Immature natural killer cell (primary cell): ENCODE results near the gene PCNX3. TPM values are rescaled to one million over a fixed set of nuclear protein-coding genes. Genes with fewer than 3 reads are reported as not detected.

ENCODE experiments used
- DNase-seq, 3 donors: peaks; one replicate each; pipeline ENCODE4 v3.0.0; 2022; ENCODE audit warnings: mixed read lengths in 1 of 3
- H3K27ac Mint-ChIP-seq, 6 donors: one replicate each; pipeline ENCODE4 v1.8.0; 2020; ENCODE audit warnings: mixed read lengths in 6 of 6, mild to moderate bottlenecking in 5 of 6, inconsistent platforms in 4 of 6, moderate library complexity in 3 of 6
- H3K27me3 Mint-ChIP-seq, 3 donors: one replicate each; pipeline ENCODE4 v1.8.0; 2020 to 2021; ENCODE audit warnings: low read depth in 3 of 3, mild to moderate bottlenecking in 3 of 3, mixed read lengths in 3 of 3, moderate library complexity in 3 of 3, inconsistent platforms in 1 of 3
- H3K36me3 Mint-ChIP-seq, 3 donors: one replicate each; pipeline ENCODE4 v1.8.0; 2020; ENCODE audit warnings: mixed read lengths in 3 of 3, inconsistent platforms in 2 of 3, mild to moderate bottlenecking in 2 of 3
- H3K4me1 Mint-ChIP-seq, 2 donors: one replicate each; pipeline ENCODE4 v1.8.0; 2020; ENCODE audit warnings: inconsistent platforms in 2 of 2, mild to moderate bottlenecking in 2 of 2, mixed read lengths in 2 of 2, moderate library complexity in 1 of 2
- H3K4me3 Mint-ChIP-seq, 5 donors: one replicate each; pipeline ENCODE4 v1.8.0; 2020; ENCODE audit warnings: mild to moderate bottlenecking in 5 of 5, mixed read lengths in 5 of 5, inconsistent platforms in 3 of 5, moderate library complexity in 3 of 5
- H3K9me3 Mint-ChIP-seq, 6 donors: one replicate each; pipeline ENCODE4 v1.8.0; 2020; ENCODE audit warnings: mild to moderate bottlenecking in 6 of 6, mixed read lengths in 6 of 6, inconsistent platforms in 4 of 6, moderate library complexity in 3 of 6
- polyA plus RNA-seq, 3 donors: library from polyadenylated mRNA; unstranded; fragments of 300-500 nt; fragmentation: Illumina TruSeq; gene quantifications; one replicate each; pipeline ENCODE4 v1.2.3, GENCODE V29; 2021

PCNX3 gene
- polyA plus RNA-seq, 3 donors from 2014 or later: 0.14 to 11.7 (median 0.89) TPM

DNA sequence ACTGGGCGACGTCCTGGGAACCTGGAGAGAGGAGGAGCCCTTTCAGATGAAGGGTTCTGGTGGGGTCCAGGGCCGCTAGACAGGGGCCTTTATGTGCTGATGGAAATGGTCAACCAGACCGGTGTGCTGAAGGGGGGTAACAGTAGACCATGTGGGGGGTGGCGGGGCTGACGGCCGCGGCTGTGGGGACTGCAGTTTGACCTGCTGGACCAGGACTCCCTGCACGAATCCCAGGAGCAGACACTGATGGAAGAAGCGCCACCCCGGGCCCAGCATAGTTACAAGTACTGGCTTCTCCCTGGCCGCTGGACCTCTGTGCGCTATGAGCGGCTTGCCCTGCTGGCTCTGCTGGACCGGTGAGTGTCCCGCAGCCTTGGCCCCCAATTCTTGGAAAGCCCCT is 6.4 kb downstream of the PCNX3 start:
- Mint-ChIP-seq H3K4me3 (no peak overlapping the region), H3K4me1 (peaks cover 14 to 28% of the 10 kb centered on the region in 2 donors), H3K27me3 (peaks cover 0 to 8% (median 2%) of the 10 kb centered on the region in 3 donors), H3K27ac (peak overlapping the region in 1 of 6 donors; percentile 34), H3K36me3 (peaks cover 0 to 9% (median 0%) of the 10 kb centered on the region in 3 donors), H3K9me3 (no peaks in the 10 kb centered on the region)
- DNase-seq: no peak

DNA sequence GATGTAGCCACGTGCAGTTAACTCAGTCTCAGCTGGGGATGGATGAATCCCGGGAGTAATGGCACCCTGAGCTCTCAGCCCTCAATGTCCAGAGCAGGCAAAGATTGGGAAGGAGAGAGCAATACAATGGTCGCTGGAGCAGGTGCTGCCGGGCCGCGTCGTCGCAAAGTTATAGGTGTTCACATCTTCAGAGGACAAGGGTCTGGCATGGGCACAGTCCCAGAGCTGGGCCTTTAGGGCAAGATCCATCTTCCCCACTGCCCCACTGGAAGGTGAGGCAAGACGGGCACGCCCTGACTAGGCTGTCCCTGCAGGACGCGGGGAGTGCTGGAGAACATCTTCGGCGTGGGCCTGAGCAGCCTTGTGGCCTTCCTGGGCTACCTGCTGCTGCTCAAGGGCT is 7.6 kb downstream of the PCNX3 start:
- Mint-ChIP-seq H3K9me3 (no peaks in the 10 kb centered on the region), H3K4me1 (peaks cover 7 to 21% of the 10 kb centered on the region in 2 donors), H3K27me3 (peaks cover 0 to 8% (median 2%) of the 10 kb centered on the region in 3 donors), H3K36me3 (peaks cover 0 to 9% (median 0%) of the 10 kb centered on the region in 3 donors), H3K27ac (peak overlapping the region in 1 of 6 donors; percentile 9), H3K4me3 (no peak overlapping the region)
- no peak for DNase-seq

DNA sequence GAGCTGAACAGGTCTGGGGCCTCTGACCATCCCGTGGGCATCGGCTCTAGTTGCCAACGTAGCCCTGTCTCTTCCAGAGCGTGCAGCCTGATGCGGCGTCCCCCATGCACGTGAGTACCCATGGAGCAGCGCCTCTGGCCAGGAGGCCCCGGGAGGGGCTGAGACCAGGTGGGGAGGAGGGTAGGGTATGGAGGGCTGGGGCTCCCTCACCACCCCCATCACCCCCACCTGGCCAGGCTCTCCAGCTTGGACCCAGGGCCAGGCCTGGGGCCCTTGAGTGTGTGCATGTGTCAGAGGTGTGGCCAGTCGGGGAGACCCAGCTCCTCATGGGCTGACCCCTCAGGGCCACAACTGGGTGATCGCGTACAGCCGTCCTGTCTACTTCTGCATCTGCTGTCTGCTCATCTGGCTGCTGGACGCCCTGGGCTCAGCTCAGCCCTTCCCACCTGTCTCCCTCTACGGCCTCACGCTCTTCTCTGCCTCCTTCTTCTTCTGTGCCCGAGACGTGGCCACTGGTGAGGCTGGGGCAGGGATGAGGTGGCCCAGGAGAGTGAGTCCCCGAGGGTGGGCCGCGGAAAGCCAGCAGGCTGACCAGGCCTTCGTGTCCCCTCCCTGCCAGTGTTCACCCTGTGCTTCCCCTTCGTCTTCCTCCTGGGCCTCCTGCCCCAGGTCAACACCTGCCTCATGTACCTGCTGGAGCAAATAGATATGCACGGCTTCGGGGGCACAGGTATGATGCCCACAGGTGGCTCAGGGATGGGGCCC is 8.5 kb downstream of the PCNX3 start:
- peak overlapping the region in 2 of 6 donors; percentile 29 to 65 for H3K27ac Mint-ChIP-seq
- peaks cover 0 to 9% (median 0%) of the 10 kb centered on the region in 3 donors for H3K36me3 Mint-ChIP-seq
- H3K9me3 Mint-ChIP-seq: no peaks in the 10 kb centered on the region
- DNase-seq: no peak
- no peak overlapping the region for H3K4me3 Mint-ChIP-seq
- H3K27me3 Mint-ChIP-seq: peaks cover 0 to 8% (median 2%) of the 10 kb centered on the region in 3 donors
- peaks cover 7 to 20% of the 10 kb centered on the region in 2 donors for H3K4me1 Mint-ChIP-seq

DNA sequence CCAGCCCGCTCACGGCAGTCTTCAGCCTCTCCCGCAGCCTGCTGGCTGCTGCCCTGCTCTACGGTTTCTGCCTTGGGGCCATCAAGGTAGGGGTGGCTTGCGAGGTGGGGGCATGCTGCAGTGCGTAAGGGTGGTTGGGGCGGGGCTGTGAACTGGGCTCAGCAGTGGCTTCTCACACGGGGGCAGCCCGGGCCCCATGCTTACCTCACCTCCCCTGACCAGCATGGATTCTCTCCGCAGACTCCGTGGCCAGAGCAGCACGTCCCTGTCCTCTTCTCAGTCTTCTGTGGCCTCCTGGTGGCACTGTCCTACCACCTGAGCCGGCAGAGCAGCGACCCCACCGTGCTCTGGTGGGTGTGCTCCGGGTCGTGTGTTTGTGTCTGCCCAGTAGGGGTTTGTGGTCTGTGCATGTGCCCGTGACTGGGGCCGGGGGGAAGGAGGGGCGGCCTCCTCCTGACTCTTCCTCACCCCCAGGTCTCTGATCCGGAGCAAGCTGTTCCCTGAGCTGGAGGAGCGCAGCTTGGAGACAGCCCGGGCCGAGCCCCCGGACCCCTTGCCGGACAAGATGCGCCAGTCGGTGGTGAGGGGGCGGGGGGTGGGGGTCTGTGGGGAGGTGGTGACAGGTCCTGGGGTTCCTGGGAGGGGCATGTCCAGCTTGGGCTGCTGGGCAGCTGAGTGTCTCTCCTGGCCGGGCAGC is 9.5 kb downstream of the PCNX3 start:
- no peaks in the 10 kb centered on the region for H3K9me3 Mint-ChIP-seq
- H3K4me3 Mint-ChIP-seq: no peak overlapping the region

DNA sequence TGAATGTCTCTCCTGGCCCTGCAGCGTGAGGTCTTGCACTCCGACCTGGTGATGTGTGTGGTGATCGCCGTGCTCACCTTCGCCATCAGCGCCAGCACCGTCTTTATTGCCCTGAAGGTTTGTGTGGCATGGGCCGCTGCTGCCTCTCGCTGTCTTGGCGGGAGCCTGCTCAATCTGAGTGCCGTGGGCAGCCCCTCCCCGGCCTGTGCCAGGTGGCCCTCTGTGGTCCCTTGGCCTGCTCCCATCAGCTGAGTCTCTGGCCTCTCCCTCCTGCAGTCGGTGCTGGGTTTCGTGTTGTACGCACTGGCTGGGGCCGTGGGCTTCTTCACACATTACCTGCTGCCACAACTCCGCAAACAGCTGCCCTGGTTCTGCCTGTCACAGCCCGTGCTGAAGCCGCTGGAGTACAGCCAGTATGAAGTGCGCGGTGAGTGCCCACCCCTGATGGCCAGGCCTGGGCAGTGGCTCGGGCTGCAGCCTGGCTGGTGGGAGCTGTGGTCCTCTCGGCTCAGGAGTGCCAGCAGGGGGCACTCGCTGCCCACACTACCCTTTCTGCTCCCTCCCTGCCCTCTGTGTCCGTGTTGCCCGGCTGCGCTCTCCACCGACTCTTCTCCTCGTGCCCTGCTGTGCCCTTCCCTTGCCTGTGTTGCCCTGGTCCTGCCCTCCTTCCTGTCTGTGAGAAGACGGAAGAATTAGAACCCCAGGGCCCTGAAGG is 10.2 kb downstream of the PCNX3 start:
- Mint-ChIP-seq H3K27me3 (peaks cover 0 to 8% (median 2%) of the 10 kb centered on the region in 3 donors), H3K9me3 (no peaks in the 10 kb centered on the region), H3K4me1 (peaks cover 7 to 18% of the 10 kb centered on the region in 2 donors), H3K36me3 (peaks cover 0 to 9% (median 0%) of the 10 kb centered on the region in 3 donors), H3K27ac (peak overlapping the region; percentile 23 to 79 (median 40)), H3K4me3 (peak overlapping the region in 2 of 5 donors; percentile 20 to 32)
- peak; percentile 72 to 79 (median 76) for DNase-seq

More for the DNA sequence above, 9.5 kb downstream of the PCNX3 start:
- Mint-ChIP-seq H3K27ac (no peak overlapping the region), H3K27me3 (peaks cover 0 to 8% (median 2%) of the 10 kb centered on the region in 3 donors), H3K4me1 (peaks cover 7 to 18% of the 10 kb centered on the region in 2 donors), H3K36me3 (peaks cover 0 to 9% (median 0%) of the 10 kb centered on the region in 3 donors)
- DNase-seq: no peak

DNA sequence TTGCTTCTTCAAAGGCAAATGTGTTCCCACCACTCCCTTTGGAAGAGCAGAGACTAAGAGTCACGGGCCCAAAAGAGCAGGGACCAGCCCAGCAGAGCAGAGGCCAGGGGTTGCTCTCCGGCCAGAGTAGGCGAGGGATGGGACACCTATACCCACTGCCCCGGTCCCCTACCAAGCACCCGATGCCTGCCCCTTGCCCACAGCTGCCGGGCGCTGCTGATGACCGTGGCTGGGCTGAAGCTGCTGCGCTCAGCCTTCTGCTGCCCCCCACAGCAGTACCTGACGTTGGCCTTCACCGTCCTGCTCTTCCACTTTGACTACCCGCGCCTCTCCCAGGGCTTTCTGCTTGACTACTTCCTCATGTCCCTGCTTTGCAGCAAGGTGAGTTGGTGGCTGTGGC is 11.6 kb downstream of the PCNX3 start:
- Mint-ChIP-seq H3K36me3 (peaks cover 0 to 8% (median 0%) of the 10 kb centered on the region in 3 donors), H3K4me3 (no peak overlapping the region), H3K9me3 (no peaks in the 10 kb centered on the region), H3K27me3 (peaks cover 0 to 8% (median 1%) of the 10 kb centered on the region in 3 donors), H3K4me1 (peaks cover 7 to 13% of the 10 kb centered on the region in 2 donors), H3K27ac (peak overlapping the region in 1 of 6 donors; percentile 48)
- no peak for DNase-seq

DNA sequence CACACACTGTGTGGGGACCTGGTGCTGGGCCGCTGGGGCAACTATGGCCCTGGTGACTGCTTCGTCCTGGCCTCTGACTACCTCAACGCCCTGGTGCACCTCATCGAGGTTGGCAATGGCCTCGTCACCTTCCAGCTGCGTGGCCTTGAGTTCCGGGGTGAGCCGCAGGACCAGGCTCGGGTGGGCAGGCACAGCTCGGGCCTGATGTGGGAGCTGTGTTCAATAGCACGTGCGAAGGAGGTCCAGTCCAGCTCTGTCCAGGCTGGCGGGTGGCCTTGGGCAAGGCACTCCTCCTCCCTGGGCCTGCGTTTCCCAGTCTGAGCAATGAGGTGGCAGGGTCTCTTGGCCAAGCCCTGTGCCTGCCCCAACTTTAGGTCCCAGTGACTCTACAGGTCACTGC is 14.0 kb downstream of the PCNX3 start:
- Mint-ChIP-seq H3K27me3 (peaks cover 0 to 5% (median 0%) of the 10 kb centered on the region in 3 donors), H3K27ac (no peak overlapping the region), H3K4me1 (peaks cover 22 to 26% of the 10 kb centered on the region in 2 donors), H3K4me3 (no peak overlapping the region), H3K36me3 (peaks cover 0 to 7% (median 0%) of the 10 kb centered on the region in 3 donors), H3K9me3 (no peaks in the 10 kb centered on the region)
- DNase-seq: no peak

DNA sequence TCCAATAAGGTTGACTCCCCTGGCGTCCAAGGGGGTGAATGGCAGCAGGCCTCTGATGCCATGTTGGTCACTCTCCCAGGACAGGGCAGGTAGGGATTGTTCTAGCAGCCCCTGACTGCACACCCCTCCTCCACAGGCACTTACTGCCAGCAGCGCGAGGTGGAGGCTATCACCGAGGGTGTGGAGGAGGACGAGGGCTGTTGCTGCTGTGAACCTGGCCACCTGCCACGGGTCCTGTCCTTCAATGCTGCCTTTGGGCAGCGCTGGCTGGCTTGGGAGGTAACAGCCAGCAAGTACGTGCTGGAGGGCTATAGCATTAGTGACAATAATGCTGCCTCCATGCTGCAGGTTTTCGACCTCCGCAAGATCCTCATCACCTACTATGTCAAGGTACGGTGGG is 14.6 kb downstream of the PCNX3 start:
- H3K36me3 Mint-ChIP-seq: peaks cover 0 to 7% (median 0%) of the 10 kb centered on the region in 3 donors
- no peaks in the 10 kb centered on the region for H3K27me3 Mint-ChIP-seq
- H3K4me3 Mint-ChIP-seq: no peak overlapping the region
- H3K9me3 Mint-ChIP-seq: no peaks in the 10 kb centered on the region
- H3K4me1 Mint-ChIP-seq: peaks cover 27 to 30% of the 10 kb centered on the region in 2 donors
- DNase-seq: no peak
- no peak overlapping the region for H3K27ac Mint-ChIP-seq

DNA sequence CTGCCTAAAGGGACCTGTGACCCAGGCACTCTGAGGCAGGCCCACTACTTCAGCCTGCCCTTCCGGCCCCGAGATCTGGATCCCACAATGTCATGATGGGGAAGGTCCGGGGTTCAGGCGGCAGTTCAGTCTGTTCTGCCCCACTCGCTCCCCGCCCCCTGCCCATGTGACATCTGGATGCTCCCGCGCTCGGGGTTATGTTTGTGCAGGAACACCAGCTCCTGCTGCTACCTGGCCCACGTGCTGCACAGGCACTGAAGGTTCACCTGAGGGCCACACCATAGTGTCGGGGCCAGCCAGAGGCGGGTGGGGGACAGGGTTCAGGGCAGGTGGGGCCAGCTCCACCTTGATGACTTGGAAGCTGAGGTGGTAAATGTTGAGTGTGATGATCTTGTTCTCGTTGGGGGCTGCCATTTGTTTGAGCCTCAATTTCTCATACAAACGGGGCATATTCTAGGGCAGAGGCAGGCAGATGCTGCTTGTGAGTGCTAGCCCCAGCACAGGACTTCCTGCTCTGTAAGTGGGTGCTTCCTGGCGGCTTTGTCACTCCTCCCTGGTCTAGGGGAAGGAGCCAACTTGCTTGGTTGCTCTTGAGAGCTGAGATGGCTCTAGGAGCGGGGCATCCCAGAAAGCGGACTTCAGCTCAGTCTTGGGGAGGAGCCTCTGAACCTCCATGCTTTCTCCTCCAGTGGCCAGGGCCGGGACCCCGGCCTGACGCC is 18.0 kb downstream of the PCNX3 start:
- Mint-ChIP-seq H3K9me3 (no peaks in the 10 kb centered on the region), H3K27me3 (peaks cover 7 to 13% (median 9%) of the 10 kb centered on the region in 3 donors), H3K36me3 (peaks cover 0 to 14% (median 0%) of the 10 kb centered on the region in 3 donors), H3K4me3 (peak overlapping the region; percentile 68 to 78 (median 73)), H3K27ac (peak overlapping the region; percentile 71 to 98 (median 96)), H3K4me1 (peaks cover 34 to 39% of the 10 kb centered on the region in 2 donors)
- peak in 2 of 3 donors; percentile 62 for DNase-seq

DNA sequence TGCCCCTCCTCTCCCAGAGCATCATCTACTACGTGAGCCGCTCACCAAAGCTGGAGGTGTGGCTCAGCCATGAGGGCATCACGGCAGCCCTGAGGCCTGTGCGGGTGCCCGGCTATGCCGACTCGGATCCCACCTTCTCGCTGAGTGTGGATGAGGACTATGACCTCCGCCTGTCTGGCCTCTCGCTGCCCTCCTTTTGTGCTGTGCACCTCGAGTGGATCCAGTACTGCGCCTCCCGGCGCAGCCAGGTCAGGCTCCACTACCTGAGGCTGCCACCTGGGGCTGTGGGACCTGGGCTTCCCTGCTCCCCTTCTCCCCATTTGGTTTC is 18.5 kb downstream of the PCNX3 start:
- DNase-seq: no peak
- H3K9me3 Mint-ChIP-seq: no peaks in the 10 kb centered on the region
- peak overlapping the region; percentile 68 to 78 (median 73) for H3K4me3 Mint-ChIP-seq

DNA sequence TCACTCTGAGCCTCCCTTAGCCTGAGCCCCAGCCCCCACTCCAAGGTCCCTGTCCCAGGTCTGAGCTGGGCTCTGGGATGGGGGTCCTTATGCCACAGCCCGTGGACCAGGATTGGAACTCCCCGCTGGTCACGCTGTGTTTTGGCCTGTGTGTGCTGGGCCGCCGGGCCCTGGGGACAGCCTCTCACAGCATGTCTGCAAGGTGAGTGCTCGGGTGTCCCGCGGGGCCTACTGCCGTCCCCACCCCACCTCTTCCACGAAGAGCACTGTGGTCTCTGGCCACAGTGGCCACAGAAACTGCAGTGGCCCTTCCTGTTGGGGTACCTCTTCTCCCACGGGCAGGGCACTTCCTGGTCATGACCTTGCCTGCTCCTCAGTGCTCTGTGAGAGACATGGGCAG is 18.9 kb downstream of the PCNX3 start:
- Mint-ChIP-seq H3K9me3 (no peaks in the 10 kb centered on the region), H3K36me3 (peaks cover 0 to 14% (median 0%) of the 10 kb centered on the region in 3 donors), H3K27me3 (peaks cover 16 to 22% (median 18%) of the 10 kb centered on the region in 3 donors), H3K4me3 (peak overlapping the region; percentile 26 to 78 (median 73)), H3K4me1 (peaks cover 43 to 48% of the 10 kb centered on the region in 2 donors), H3K27ac (peak overlapping the region; percentile 71 to 98 (median 96))
- no peak for DNase-seq

More for the DNA sequence above, 18.5 kb downstream of the PCNX3 start:
- peaks cover 12 to 18% (median 14%) of the 10 kb centered on the region in 3 donors for H3K27me3 Mint-ChIP-seq
- H3K27ac Mint-ChIP-seq: peak overlapping the region; percentile 71 to 98 (median 96)
- peaks cover 40 to 44% of the 10 kb centered on the region in 2 donors for H3K4me1 Mint-ChIP-seq
- peaks cover 0 to 14% (median 0%) of the 10 kb centered on the region in 3 donors for H3K36me3 Mint-ChIP-seq

DNA sequence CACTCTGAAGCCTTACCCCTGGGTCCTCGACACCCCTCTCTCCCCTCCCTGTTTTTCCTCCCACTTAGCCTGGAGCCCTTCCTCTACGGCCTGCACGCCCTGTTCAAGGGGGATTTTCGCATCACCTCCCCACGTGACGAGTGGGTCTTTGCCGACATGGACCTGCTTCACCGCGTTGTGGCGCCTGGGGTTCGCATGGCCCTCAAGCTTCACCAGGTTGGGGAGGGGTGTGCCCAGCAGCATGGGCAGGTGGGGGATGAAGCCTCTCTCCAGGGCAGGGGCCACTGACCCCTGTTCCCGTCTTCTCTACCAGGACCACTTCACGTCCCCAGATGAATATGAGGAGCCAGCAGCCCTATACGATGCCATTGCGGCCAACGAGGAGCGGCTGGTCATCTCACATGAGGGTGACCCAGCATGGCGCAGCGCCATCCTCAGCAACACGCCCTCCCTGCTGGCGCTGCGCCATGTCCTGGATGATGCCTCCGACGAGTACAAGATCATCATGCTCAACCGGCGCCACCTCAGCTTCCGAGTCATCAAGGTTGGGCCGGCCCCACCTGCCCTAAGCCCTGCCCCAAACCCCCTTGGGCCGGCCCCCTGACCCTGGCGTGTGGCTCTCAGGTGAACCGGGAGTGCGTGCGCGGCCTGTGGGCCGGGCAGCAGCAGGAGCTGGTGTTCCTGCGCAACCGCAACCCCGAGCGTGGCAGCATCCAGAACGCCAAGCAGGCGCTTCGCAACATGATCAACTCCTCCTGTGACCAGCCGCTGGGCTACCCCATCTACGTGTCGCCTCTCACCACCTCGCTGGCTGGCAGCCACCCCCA is 19.5 kb downstream of the PCNX3 start:
- H3K27ac Mint-ChIP-seq: peak overlapping the region; percentile 71 to 98 (median 96)
- DNase-seq: no peak
- no peaks in the 10 kb centered on the region for H3K9me3 Mint-ChIP-seq
- H3K4me3 Mint-ChIP-seq: peak overlapping the region in 3 of 5 donors; percentile 4 to 78 (median 26)
- peaks cover 0 to 14% (median 0%) of the 10 kb centered on the region in 3 donors for H3K36me3 Mint-ChIP-seq
- H3K4me1 Mint-ChIP-seq: peaks cover 50 to 54% of the 10 kb centered on the region in 2 donors
- H3K27me3 Mint-ChIP-seq: peaks cover 23 to 29% (median 24%) of the 10 kb centered on the region in 3 donors
